H9 (cell line): ENCODE data around the gene NMT1. TPM values are rescaled to one million over a fixed set of nuclear protein-coding genes. Genes with fewer than 3 reads are reported as not detected.

ENCODE experiments used
- DNase-seq: peaks from one replicate; pipeline ENCODE4 v3.0.0-alpha.2; 2017
- H2AFZ ChIP-seq: one replicate; pipeline ENCODE4 v1.6.1; 2013; ENCODE audit warnings: mild to moderate bottlenecking, low read length, control low read depth, moderate library complexity
- H2AK5ac ChIP-seq: 2 replicates; pipeline ENCODE4 v1.6.1; 2013; ENCODE audit warnings: low read length, control low read depth, mixed read lengths; ENCODE audit not compliant: insufficient read length
- H2BK120ac ChIP-seq: one replicate; pipeline ENCODE4 v1.6.1; 2013; ENCODE audit warnings: low read depth, mild to moderate bottlenecking, low read length, control low read depth, inconsistent platforms; ENCODE audit not compliant: poor library complexity, severe bottlenecking
- H2BK12ac ChIP-seq: 2 replicates; pipeline ENCODE4 v1.6.1; 2013; ENCODE audit warnings: low read length, control low read depth, mixed read lengths, low read depth; ENCODE audit not compliant: insufficient read length
- H2BK15ac ChIP-seq: 2 replicates; pipeline ENCODE4 v1.6.1; 2013; ENCODE audit warnings: low read depth, low read length, control low read depth
- H2BK20ac ChIP-seq: one replicate; pipeline ENCODE4 v1.6.1; 2013; ENCODE audit warnings: low read depth, mild to moderate bottlenecking, low read length, control low read depth, inconsistent platforms; ENCODE audit not compliant: poor library complexity, severe bottlenecking
- H2BK5ac ChIP-seq: 2 replicates; pipeline ENCODE4 v1.6.1; 2013; ENCODE audit warnings: low read length, control low read depth, mixed read lengths; ENCODE audit not compliant: insufficient read length
- H3K14ac ChIP-seq: 2 replicates; pipeline ENCODE4 v1.6.1; 2013; ENCODE audit warnings: low read length, control low read depth; ENCODE audit not compliant: insufficient read depth
- H3K18ac ChIP-seq: 2 replicates; pipeline ENCODE4 v1.6.1; 2013; ENCODE audit warnings: low read depth, mild to moderate bottlenecking, mixed read lengths, low read length, control low read depth; ENCODE audit not compliant: insufficient read length
- H3K23ac ChIP-seq: 2 replicates; pipeline ENCODE4 v1.6.1; 2013; ENCODE audit warnings: low read length, control low read depth, mixed read lengths, low read depth; ENCODE audit not compliant: insufficient read length
- H3K23me2 ChIP-seq: 2 replicates; pipeline ENCODE4 v1.6.1; 2013; ENCODE audit warnings: low read depth, mild to moderate bottlenecking, mixed read lengths, low read length, control low read depth; ENCODE audit not compliant: insufficient read length, poor library complexity, severe bottlenecking
- H3K27ac ChIP-seq: 2 replicates; pipeline ENCODE4 v1.5.1; 2013; ENCODE audit warnings: low read length, control low read depth, mixed read lengths, low read depth; ENCODE audit not compliant: insufficient read length
- H3K27me3 ChIP-seq: 2 replicates; pipeline ENCODE4 v1.6.1; 2013; ENCODE audit warnings: low read length, control low read depth, inconsistent platforms; ENCODE audit not compliant: insufficient read depth
- H3K4ac ChIP-seq: 2 replicates; pipeline ENCODE4 v1.6.1; 2013; ENCODE audit warnings: low read depth, mild to moderate bottlenecking, control low read depth, inconsistent platforms, low read length, moderate library complexity
- H3K4me1 ChIP-seq: 2 replicates; pipeline ENCODE4 v1.6.1; 2013; ENCODE audit warnings: low read length, control low read depth, inconsistent platforms; ENCODE audit not compliant: insufficient read depth
- H3K4me2 ChIP-seq: 2 replicates; pipeline ENCODE4 v1.6.1; 2013; ENCODE audit warnings: low read length, control low read depth, mixed read lengths; ENCODE audit not compliant: insufficient read length, insufficient read depth
- H3K56ac ChIP-seq: 2 replicates; pipeline ENCODE4 v1.6.1; 2013; ENCODE audit warnings: low read depth, mild to moderate bottlenecking, mixed read lengths, low read length, control low read depth; ENCODE audit not compliant: insufficient read length
- H3K79me1 ChIP-seq: 2 replicates; pipeline ENCODE4 v1.6.1; 2013; ENCODE audit warnings: low read depth, mild to moderate bottlenecking, moderate library complexity, low read length, control low read depth, inconsistent platforms; ENCODE audit not compliant: insufficient read depth, poor library complexity, severe bottlenecking
- H3K79me2 ChIP-seq: 2 replicates; pipeline ENCODE4 v1.6.1; 2013; ENCODE audit warnings: low read length, control low read depth, inconsistent platforms; ENCODE audit not compliant: insufficient read depth
- H3K9ac ChIP-seq: 2 replicates; pipeline ENCODE4 v1.6.1; 2013; ENCODE audit warnings: low read length, control low read depth, mixed read lengths; ENCODE audit not compliant: insufficient read length; ENCODE audit errors: extremely low read depth
- H3K9me3 ChIP-seq: one replicate; pipeline ENCODE4 v1.6.1; 2013; ENCODE audit warnings: low read depth, low read length, inconsistent platforms; ENCODE audit not compliant: control insufficient read depth
- H3T11ph ChIP-seq: one replicate; pipeline ENCODE4 v1.6.1; 2013; ENCODE audit warnings: mild to moderate bottlenecking, low read length, control low read depth, inconsistent platforms
- H4K20me1 ChIP-seq: one replicate; pipeline ENCODE4 v1.6.1; 2013; ENCODE audit not compliant: control insufficient read depth, insufficient read length, insufficient read depth
- H4K5ac ChIP-seq: 2 replicates; pipeline ENCODE4 v1.6.1; 2013; ENCODE audit warnings: low read depth, mild to moderate bottlenecking, mixed read lengths, low read length, control low read depth; ENCODE audit not compliant: insufficient read length
- H4K8ac ChIP-seq: replicated peaks from 2 replicates; pipeline ENCODE4 v1.6.1; 2013; ENCODE audit warnings: low read length, control low read depth, mixed read lengths, low read depth; ENCODE audit not compliant: insufficient read length
- H4K91ac ChIP-seq: 2 replicates; pipeline ENCODE4 v1.6.1; 2013; ENCODE audit warnings: low read depth, mild to moderate bottlenecking, moderate library complexity, mixed read lengths, low read length, control low read depth; ENCODE audit not compliant: insufficient read length
- H3K27ac Mint-ChIP-seq, 3 experiments: 2 replicates in 2 of 3; 3 replicates in 1 of 3; pipeline ENCODE4 v1.8.0; 2020 to 2021; ENCODE audit warnings: mixed read lengths in 3 of 3, mild to moderate bottlenecking in 1 of 3, moderate library complexity in 1 of 3
- H3K27me3 Mint-ChIP-seq: 2 replicates; pipeline ENCODE4 v1.8.0; 2021; ENCODE audit warnings: low read depth, mild to moderate bottlenecking, moderate library complexity, mixed read lengths
- H3K36me3 Mint-ChIP-seq, 3 experiments: 2 replicates in 2 of 3; 3 replicates in 1 of 3; pipeline ENCODE4 v1.8.0; 2020 to 2021; ENCODE audit warnings: low read depth in 3 of 3, mixed read lengths in 3 of 3; ENCODE audit not compliant: insufficient read depth in 1 of 3
- H3K4me1 Mint-ChIP-seq, 2 experiments: 2 replicates each; pipeline ENCODE4 v1.8.0; 2020; ENCODE audit warnings: mixed read lengths in 2 of 2
- H3K4me3 Mint-ChIP-seq, 2 experiments: 2 replicates in 1 of 2; 3 replicates in 1 of 2; pipeline ENCODE4 v1.8.0; 2020 to 2021; ENCODE audit warnings: mild to moderate bottlenecking in 2 of 2, mixed read lengths in 2 of 2, moderate library complexity in 1 of 2
- H3K9me3 Mint-ChIP-seq, 2 experiments: 2 replicates in 1 of 2; 3 replicates in 1 of 2; pipeline ENCODE4 v1.8.0; 2020; ENCODE audit warnings: mild to moderate bottlenecking in 2 of 2, mixed read lengths in 2 of 2, moderate library complexity in 1 of 2
- whole genome bisulfite sequencing: extraction: QIAGEN DNeasy Blood & Tissue Kit; methylation state at CpG from one replicate; pipeline ENCODE4 v1.1.7; 2013; ENCODE audit warnings: missing lambda C conversion rate, low lambda C conversion rate, mixed read lengths; ENCODE audit not compliant: insufficient read length; ENCODE audit errors: extremely low coverage; 5-methylcytosine and 5-hydroxymethylcytosine counted together
- total RNA-seq: library from RNA; stranded (reverse); gene quantifications from 2 replicates; pipeline ENCODE4 v1.2.1, GENCODE V29; 2021
- TF ChIP-seq, protein P1 (sequence below): fragments of 200-600 bp; sonication (generic); conservative IDR thresholded peaks from 3 replicates; pipeline ENCODE4 v1.8.0; 2021; ENCODE audit warnings: antibody characterized with exemption, mild to moderate bottlenecking

The NMT1 gene
- total RNA-seq, 1 experiment from 2014 or later = 150 TPM

DNA sequence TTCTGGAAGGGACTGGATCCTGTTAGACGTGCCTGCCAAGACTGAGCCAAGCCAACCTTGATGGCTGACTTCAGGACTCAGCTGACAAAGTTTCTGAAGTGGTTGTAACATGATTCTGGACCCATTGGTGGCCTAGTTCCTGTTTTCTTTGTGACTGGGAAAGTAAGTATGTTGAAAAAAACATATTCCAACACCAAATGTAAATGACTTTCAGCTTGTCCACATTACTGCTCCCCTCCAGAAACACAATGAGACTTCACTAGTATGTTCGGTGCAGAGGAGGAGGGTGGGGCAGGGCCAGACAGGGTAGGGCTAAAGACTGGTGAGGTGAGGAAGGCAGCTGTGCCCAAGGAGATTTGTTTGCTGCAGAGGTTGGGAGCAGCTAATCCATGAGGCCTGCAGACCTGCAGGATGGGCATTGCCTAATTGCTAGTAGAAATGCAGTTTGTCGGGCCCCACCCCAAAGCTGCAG lies 26.4 kb downstream of the NMT1 start:
- H3K9ac ChIP-seq = no peak overlapping the region

More for the DNA sequence above, 26.4 kb downstream of the NMT1 start:
- Histone ChIP-seq H3K18ac (no peak overlapping the region), H2AFZ (no peak overlapping the region), H3K4me2 (no peak overlapping the region), H2AK5ac (no peak overlapping the region), H4K5ac (no peak overlapping the region), H2BK12ac (no peak overlapping the region), H3K9me3 (no peaks in the 10 kb centered on the region), H2BK5ac (no peak overlapping the region), H2BK20ac (no peak overlapping the region), H3K27me3 (no peaks in the 10 kb centered on the region), H2BK15ac (no peak overlapping the region), H3K27ac (no peak overlapping the region), H3K23ac (no peak overlapping the region), H4K20me1 (no peaks in the 10 kb centered on the region), H3K23me2 (no peaks in the 10 kb centered on the region), H3K14ac (no peak overlapping the region), H4K91ac (no peak overlapping the region), H3K56ac (no peak overlapping the region), H3K4ac (no peak overlapping the region), H3K79me2 (no peaks in the 10 kb centered on the region), H4K8ac (no peak overlapping the region), H2BK120ac (no peak overlapping the region), H3K4me1 (peaks cover 2% of the 10 kb centered on the region; the same call in 1 of the 2 replicates), H3T11ph (no peak overlapping the region), H3K79me1 (no peaks in the 10 kb centered on the region)
- TF ChIP-seq, protein P1, sequence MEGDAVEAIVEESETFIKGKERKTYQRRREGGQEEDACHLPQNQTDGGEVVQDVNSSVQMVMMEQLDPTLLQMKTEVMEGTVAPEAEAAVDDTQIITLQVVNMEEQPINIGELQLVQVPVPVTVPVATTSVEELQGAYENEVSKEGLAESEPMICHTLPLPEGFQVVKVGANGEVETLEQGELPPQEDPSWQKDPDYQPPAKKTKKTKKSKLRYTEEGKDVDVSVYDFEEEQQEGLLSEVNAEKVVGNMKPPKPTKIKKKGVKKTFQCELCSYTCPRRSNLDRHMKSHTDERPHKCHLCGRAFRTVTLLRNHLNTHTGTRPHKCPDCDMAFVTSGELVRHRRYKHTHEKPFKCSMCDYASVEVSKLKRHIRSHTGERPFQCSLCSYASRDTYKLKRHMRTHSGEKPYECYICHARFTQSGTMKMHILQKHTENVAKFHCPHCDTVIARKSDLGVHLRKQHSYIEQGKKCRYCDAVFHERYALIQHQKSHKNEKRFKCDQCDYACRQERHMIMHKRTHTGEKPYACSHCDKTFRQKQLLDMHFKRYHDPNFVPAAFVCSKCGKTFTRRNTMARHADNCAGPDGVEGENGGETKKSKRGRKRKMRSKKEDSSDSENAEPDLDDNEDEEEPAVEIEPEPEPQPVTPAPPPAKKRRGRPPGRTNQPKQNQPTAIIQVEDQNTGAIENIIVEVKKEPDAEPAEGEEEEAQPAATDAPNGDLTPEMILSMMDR = no peak
- Mint-ChIP-seq H3K4me3 (no peak overlapping the region), H3K27me3 (no peaks in the 10 kb centered on the region), H3K36me3 (peaks cover 28 to 87% (median 67%) of the 10 kb centered on the region in 3 experiments; a peak in 6 of 7 replicates), H3K9me3 (no peaks in the 10 kb centered on the region), H3K4me1 (peaks cover 11 to 12% of the 10 kb centered on the region in 2 experiments), H3K27ac (peak overlapping the region in 2 of 3 experiments; percentile 35 to 44; a peak in 2 of 7 replicates)
- WGBS = no CpG with 5 or more reads among the region's 3 CpGs
- DNase-seq = no peak
